Measurements from ENCODE around the gene CD248. TPM values are rescaled to one million over a fixed set of nuclear protein-coding genes. Genes with fewer than 3 reads are reported as not detected.
A peak's percentile ranks its signal among the peaks of the same experiment; 100 is the strongest.
"Not testable (repeated sequence)": the region's sequence is repeated elsewhere in the genome, so short reads cannot be mapped to it uniquely, and the experiment has no call there.

The CD248 gene
- total RNA-seq, 1 donor from 2014 or later, result 9.7 TPM

GRCh38 chr11:66315498-66315885 lies 1.4 kb downstream of the CD248 start:
- intact Hi-C loops (cut with DNase I), result no loop called here
- no peak for DNase-seq (ENCODE audit: low spot score)

DNA sequence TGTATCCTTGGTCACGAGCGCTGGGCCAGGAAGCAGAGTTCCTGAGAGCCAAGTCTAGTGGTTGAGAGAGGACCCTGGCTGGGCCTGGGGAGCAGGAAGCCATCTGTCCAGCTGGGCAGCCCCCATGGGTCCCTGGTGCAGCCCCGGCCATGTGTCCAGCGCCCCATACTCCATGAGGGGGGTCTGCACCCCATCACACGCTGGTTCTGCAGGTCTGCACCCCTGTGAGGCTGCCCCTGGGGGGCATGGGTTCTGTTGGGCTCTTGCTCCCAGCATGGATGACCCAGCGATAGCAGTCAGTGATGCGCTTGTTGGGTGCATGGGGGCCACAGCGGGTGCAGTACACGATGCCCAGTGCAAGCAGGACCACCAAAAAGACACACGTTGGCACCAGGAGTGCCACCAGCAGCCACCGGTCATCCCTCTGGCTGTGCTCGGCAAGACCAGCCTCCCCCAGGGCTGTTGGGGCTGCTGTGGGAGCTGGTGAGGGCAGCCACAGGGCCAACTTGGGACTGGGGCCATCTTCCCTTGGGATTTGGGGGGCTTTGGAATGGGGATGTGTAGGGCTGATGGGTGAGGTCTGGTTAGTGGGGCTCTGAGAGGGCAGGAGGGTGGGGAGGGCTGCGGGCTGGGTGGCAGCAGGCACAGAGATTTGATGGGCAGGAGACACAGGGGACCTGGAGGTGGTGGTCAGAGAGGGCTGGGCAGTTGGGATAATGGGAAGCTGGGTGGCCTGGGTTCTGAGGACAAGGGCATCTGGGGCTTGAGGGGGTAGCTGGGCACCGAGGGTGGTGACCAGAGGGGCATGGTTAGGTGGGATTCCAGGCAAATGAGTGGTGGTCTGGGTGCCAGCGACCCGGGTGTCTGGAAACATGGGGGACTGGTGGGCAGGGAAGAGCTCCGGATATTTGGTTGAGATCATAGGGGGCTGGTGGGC lies 2.0 kb downstream of the CD248 start:
- no peak for DNase-seq (ENCODE audit: low spot score)
- intact Hi-C loops (cut with DNase I), result no loop called here

GRCh38 chr11:66314186-66314501 lies 2.7 kb downstream of the CD248 start:
- DNase-seq (ENCODE audit: low spot score), result no peak
- intact Hi-C loops (cut with DNase I), result no loop called here

DNA sequence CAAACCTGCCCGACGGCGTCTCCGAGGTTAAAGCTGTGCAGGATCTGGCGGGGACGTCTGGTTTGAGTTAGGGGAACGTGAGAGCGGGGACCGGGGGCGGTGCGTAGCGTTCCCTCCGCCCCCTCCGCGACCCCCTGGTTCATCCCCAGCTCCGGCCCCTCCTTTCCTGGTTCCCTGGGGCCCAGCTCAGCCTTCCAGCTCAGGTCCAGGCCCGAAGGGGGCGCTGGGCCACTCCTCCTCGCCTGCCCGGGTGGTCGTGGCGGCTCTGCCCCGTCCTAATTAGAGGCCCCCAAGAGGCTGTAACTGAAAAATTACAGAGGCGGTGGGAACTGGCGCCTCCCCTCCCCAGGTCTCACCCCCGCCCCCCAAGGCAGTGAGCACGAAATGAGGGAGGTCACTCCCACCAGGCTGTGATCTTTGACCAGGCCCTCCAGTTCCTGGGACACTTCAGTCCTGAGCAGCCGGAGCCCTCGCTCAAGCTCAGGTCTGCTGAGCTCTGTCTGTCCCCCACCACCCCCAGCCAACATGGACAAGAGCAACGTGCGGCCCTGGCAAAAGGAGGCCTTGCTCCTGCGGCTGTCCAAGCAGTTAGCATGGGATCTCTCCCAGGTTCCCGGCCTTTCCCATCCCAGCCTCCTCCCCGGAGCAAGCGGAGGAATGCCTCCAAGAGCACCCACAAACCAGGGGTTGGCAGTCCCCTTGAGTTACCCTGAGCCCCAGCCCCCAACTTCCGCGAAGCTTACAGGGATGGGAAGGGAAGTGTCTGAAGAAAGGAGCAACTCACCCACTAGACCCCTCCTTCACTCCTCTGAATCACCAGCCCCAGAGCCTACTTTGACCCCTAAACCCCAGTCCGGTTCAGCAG lies 3.3 kb downstream of the CD248 start:
- intact Hi-C loops (cut with DNase I), result no loop called here
- no peak for DNase-seq (ENCODE audit: low spot score)

GRCh38 chr11:66312549-66313320 lies 4.1 kb downstream of the CD248 start:
- intact Hi-C loops (cut with DNase I), result loop anchor here (1.0 kb wide), 1 partner anchor 16 kb away; no protein-coding TSS in a partner anchor

DNA sequence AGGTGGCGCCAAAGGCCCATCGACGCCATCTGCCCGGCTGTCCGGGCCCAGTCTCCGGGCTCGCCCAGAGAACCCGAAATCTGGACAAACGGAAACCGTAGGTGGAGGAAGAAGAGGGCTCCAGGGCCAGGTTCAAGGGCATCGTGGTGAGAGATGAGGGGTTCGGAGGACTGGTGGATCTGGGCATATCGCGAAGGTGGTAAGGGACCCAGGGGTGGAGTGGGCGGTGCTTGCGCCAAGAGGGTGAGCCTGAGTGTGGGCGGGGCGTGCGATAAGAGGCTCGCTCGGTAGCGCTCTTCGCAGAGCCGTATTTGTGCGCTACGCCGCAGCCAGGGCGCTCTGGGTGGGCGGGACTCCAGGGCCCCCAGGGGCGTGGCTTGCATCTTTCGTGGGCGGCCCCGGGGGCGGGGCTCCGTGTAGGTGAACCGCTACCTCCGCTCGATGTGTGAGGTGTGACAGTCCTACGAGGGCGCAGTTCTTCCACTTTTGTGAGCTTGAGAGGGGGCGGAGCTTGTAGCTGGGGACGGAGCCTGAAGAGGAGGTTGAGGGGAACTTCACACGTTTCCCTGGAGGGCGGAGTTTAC lies 4.8 kb downstream of the CD248 start:
- intact Hi-C loops (cut with DNase I), result loop anchor here (1.0 to 2.0 kb wide), 2 partner anchors 16 to 75 kb away; no protein-coding TSS in a partner anchor

More at GRCh38 chr11:66312549-66313320, 4.1 kb downstream of the CD248 start:
- peak; percentile 98 for DNase-seq (ENCODE audit: low spot score)

DNA sequence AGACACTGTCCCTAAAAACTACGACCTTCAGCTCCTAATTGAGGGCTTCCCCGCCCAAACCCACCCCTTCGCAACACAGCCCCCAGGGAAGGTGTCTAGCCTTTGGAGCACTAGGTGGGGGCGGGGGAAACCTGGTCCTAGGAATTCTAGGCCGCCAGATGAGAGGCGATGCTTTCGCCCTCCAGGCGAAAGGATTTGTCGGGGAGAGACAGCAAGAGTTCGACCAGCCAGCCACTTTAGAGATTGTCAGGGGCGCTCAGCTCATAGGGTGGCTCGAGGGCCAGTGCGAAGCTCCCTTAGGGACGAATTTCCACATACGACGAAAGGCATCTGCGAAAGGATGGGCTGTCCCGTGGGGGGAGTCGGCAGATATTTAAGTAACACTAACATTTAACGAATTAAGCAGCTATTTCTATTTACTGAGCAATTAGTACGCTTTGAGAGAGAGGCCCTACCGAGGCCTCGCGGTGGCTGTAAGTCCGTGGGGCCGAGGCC lies 5.3 kb downstream of the CD248 start:
- intact Hi-C loops (cut with DNase I), result loop anchor here (2.0 kb wide), 1 partner anchor 75 kb away; no protein-coding TSS in a partner anchor
- no peak for DNase-seq (ENCODE audit: low spot score)

More for the DNA sequence above, 4.8 kb downstream of the CD248 start:
- DNase-seq (ENCODE audit: low spot score), result peak; percentile 94

DNA sequence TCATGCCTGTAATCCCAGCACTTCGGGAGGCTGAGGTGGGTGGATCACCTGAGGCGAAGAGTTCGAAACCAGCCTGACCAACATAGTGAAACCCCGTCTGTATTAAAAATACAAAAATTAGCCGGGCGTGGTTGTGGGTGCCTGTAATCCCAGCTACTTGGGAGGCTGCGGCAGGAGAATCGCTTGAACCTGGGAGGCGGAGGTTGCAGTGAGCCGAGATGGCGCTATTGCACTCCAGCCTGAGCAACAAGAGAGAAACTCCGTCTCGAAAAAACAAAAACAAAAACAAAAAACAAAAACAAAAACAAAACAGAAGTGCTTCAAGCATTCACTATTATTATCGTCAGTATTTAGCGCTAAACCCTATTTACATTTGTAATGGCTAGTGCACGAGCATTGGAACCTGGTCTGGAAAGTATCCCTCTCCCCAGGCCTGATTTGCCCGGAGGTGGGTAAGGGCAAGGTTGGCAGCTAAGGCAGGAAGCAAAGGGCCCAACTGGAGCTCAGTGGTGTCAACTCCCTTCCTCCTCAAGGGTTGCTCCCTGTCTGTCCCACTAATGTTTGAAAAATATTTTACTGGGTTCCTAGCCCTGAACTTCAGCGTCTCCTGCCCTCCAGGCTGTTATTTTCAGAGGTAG lies 5.9 kb downstream of the CD248 start:
- not testable (repeated sequence) for DNase-seq (ENCODE audit: low spot score)
- intact Hi-C loops (cut with DNase I), result loop anchor here (2.0 kb wide), 1 partner anchor 76 kb away; no protein-coding TSS in a partner anchor

DNA sequence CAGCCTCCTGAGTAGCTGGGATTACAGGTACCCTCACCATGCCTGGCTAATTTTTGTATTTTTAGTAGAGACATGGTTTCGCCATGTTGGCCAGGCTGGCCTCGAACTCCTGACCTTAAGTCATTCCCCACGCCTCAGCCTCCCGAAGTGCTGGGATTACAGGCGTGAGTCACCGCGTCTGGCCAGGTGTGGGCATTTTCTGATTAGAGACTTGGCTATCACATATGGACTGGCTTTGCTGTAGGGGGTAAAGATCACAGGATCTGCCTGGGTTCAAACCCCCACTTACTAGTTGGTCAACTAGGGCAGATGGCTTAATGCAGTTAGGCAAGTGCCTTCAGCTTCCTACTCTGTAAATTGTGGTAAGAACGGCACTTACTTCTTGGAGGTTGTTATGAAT lies 6.5 kb downstream of the CD248 start:
- intact Hi-C loops (cut with DNase I), result loop anchor here (2.0 kb wide), 1 partner anchor 76 kb away; no protein-coding TSS in a partner anchor
- DNase-seq (ENCODE audit: low spot score), result no peak

GRCh38 chr11:66309475-66309874 lies 7.4 kb downstream of the CD248 start:
- intact Hi-C loops (cut with DNase I), result no loop called here
- no peak for DNase-seq (ENCODE audit: low spot score)

GRCh38 chr11:66302656-66303055 lies 14.2 kb downstream of the CD248 start:
- intact Hi-C loops (cut with DNase I), result no loop called here
- DNase-seq (ENCODE audit: low spot score), result no peak

- intact Hi-C loops (cut with DNase I), result no loop called here
- no peak for DNase-seq (ENCODE audit: low spot score)
These were observed 17.7 kb downstream of the CD248 start for GRCh38 chr11:66299186-66299585.

- no peak for DNase-seq (ENCODE audit: low spot score)
- intact Hi-C loops (cut with DNase I), result no loop called here
These were observed 19.2 kb downstream of the CD248 start for GRCh38 chr11:66297610-66298009.

DNA sequence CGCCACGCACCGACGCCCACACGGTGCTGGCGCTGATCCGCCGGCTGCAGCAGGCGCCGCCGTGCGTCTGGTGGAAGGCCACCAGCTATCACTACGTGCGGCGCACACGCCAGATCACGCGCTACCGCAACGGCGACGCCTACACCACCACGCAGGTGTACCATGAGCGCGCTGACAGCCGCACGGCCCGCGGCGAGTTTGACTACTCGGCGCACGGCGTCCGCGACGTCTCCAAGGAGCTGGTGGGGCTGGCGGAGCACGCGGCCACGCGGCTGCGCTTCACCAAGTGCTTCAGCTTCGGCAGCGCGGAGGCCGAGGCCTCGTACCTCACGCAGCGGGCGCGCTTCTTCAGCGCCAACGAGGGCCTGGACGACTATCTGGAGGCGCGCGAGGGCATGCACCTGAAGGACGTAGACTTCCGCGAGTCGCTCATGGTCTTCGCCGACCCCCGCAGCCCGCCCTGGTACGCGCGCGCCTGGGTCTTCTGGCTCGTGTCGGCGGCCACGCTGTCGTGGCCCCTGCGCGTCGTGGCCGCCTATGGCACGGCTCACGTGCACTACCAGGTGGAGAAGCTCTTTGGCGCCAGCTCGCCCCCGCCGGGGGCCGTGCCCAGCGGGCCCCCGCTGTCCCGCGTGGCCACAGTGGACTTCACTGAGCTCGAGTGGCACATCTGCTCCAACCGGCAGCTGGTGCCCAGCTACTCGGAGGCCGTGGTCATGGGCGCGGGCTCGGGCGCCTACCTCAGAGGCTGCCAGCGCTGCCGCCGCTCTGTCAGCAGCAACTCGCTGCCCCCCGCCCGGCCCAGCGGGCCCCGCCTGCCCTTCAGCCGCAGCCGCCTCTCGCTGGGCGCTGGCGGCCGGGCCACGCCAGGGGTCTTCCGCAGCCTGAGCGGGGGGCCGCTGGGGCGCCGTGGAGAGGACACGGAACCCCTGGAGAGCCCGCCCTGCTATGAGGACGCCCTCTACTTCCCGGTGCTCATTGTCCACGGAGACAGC lies 21.9 kb downstream of the CD248 start:
- intact Hi-C loops (cut with DNase I), result no loop called here
- no peak for DNase-seq (ENCODE audit: low spot score)

- intact Hi-C loops (cut with DNase I), result no loop called here
- DNase-seq (ENCODE audit: low spot score), result no peak
These were observed 22.8 kb downstream of the CD248 start for GRCh38 chr11:66293777-66294625.

DNA sequence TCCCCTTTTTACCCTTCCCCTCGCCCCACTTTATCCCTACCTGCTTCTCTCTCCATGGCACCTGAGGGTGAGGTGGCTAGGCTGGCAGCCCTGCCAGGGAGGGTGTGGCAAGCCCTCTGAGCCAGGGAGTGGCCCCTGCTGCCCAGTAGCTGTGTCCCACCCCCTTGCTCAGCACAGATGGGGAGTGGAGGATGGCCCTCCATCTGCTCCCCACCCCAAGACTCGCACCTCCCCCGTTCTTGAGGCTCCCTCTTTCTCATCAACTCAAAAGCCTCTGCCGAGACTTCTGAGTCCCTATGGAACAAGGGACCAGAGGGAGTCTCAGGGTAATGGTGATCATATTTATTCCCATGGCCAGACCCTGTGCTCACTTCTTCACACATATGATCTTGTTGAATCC lies 23.5 kb downstream of the CD248 start:
- intact Hi-C loops (cut with DNase I), result no loop called here
- DNase-seq (ENCODE audit: low spot score), result no peak
